ENCODE measurements around the gene RAPGEF2.

RAPGEF2 gene

DNA sequence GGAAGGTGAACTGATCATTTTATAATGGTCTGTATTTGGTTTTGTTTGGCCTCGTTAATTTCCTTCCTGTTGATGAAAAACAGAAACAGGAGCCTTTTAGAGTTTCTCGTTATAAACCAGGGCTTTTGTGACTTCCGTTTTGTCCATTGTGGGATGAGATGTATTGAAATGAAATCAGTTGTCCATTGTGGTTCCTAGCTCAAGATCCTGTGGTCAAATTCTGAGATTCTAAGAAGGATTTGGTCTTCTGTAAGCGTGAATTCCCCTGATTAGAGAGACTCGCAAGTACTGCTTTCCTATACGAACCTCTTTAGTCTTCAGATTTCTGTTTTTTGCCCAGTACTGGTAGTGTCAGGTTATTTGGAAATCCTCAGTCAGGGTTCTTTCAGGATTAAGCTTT lies 101.7 kb downstream of the RAPGEF2 start:
- DNase-seq, result peak in 1 of 5 experiments; percentile 55

GRCh38 chr4:159205466-159205865 lies 102.6 kb downstream of the RAPGEF2 start:
- DNase-seq, result peak in 1 of 5 experiments; percentile 10

DNA sequence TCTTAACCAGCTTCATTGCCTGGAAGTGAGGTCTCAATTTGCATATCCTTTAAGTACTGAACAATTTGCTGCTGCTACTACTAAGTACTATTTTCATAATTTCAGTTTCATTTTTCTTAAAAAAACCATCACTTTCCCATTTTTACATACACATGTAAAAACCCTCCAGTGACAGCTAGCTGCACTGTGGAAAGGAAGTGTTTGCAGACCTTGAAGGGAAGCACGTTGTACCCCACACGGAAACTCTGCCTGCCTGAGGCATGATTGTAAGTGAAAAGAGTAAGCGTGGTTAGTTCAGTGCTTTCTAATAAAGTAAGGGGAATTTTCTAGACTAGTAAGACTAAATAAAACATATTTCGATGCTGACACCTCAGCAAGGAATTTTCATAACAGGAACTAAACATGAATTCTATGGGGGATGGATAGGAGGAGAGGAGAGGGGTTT lies 103.6 kb downstream of the RAPGEF2 start:
- peak in 1 of 5 experiments; percentile 67 for DNase-seq

- no peak for DNase-seq
These were observed 106.4 kb downstream of the RAPGEF2 start for GRCh38 chr4:159209249-159209648.

GRCh38 chr4:159210975-159211374 lies 108.1 kb downstream of the RAPGEF2 start:
- DNase-seq, result no peak

DNA sequence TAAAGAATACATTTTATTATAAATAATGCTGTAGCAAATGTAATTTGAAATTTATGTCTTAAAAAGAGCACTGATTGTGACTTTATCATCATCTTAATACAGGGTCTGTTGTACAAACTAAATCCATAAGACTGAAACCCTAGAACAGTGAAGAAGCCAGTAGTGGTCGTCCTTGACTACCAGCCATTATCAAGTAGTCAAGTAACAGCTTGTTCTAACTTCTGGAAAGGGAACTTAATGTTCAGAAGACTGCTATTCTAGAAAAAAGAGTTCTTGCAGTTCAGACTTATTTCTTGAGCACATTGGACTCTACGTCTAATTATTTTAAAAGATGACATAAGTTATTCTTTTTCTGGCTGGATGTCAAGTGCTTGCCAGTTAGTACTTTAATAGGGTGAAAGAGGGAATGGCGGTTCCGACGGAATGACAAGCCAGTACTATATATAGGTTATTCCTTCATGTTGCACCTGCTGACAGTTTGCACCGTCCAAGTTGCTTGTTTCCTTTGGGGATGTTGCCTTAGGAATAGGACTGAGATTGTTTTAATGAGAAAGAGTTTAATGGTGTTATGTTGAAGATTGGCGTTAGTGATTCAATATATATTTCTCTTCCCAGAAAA lies 109.9 kb downstream of the RAPGEF2 start:
- DNase-seq, result no peak

GRCh38 chr4:159216834-159217233 lies 114.0 kb downstream of the RAPGEF2 start:
- DNase-seq, result no peak

DNA sequence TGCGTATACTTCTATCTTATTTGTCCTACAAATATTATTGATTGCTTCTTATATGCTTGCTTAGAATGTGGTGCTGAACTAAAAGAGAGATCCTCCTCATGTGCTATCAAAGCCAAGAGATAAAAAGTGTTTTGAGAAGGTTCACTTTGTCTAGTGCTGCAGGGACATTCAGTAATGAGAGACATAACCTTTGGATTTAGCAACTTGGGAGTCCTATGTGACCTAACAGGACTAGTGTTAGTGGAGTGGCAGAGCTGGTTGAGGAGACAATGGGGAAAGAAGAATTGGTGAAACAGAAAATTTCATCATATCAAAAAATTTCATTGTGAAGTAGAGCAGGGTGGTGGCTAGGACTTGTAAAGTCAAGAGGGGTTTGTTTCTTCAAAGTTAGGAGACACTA lies 117.0 kb downstream of the RAPGEF2 start:
- DNase-seq, result no peak

DNA sequence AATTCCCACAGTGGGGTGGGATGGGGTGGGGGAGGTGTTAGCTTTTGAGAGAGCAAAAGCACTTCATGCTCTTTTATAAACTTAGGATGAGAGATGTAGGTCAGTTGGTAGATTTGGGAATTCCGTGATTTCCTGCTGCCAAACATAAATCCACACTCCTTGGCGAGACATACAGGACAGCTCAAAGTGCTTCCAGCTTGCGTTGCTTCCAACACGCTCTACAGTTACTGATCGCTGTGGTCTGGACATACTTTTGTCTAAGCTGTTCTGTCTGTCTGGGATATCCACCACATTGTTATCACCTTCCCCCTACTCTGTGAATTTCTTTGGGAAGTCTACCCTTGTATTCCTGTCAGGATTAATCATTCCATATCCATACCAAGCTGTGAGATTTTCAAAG lies 117.5 kb downstream of the RAPGEF2 start:
- no peak for DNase-seq

GRCh38 chr4:159221280-159221679 lies 118.4 kb downstream of the RAPGEF2 start:
- no peak for DNase-seq

DNA sequence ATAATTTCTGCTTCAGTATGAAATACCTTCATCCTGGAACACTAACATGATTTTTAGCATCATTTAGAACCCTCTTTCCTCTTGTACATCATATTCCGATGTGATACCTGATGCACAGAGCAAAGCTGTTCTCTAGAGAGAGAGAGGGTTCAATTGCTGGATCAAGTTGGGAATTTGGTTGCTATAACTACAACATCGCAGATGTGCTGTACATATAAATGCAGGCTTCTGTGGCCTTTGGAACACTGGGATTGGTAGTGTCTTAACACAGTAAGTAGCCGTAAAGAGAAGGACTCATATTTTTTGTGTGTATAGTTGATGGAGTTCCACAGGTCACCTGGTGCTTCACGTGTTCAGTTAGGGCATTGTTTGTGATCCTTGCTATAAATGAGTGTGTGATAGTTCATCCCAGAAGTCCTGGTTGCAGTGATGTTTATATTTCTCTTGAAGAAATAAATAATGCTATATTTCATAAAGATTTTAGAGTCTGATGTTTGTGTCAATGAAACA lies 119.2 kb downstream of the RAPGEF2 start:
- no peak for DNase-seq

DNA sequence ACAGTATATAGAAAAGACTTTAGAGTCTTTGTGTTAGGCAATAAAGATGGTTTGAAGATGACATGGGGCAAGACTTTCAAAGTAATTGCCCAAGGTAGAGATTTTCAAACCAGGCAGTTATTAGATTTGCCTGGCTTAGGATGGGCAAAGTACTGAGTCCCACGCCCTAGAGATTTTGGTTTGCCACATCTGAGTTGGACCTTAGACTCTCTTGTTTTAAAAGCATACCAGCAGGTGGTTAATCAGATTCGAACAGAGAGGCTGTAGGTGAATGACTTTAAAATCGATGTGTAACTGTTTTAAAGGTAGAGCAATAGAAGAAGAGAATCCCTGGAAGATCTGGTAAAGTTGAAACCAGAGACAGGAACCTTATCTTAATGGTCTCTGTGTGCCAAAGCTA lies 121.5 kb downstream of the RAPGEF2 start:
- DNase-seq, result no peak

GRCh38 chr4:159227378-159227777 lies 124.5 kb downstream of the RAPGEF2 start:
- DNase-seq, result peak in 1 of 5 experiments; percentile 42

DNA sequence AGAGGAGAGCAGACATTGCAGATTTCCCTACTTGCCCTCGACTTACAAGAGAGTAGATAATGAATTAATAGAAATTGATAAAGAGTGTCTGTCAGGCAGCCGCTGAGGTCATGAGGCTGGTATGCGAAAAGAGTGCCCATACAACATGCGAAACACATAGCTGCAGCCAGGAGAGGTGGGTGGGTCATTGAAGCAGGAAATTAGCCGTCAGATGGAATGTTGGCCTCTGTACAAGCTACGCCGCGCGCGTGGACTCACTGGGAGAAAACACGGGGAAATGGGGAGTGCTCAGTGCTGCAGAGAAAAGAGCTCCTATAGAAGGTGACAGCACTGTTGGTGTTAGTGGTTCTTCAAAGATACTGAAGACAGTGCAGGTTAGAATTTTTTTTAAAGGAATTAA lies 125.1 kb downstream of the RAPGEF2 start:
- DNase-seq, result no peak

DNA sequence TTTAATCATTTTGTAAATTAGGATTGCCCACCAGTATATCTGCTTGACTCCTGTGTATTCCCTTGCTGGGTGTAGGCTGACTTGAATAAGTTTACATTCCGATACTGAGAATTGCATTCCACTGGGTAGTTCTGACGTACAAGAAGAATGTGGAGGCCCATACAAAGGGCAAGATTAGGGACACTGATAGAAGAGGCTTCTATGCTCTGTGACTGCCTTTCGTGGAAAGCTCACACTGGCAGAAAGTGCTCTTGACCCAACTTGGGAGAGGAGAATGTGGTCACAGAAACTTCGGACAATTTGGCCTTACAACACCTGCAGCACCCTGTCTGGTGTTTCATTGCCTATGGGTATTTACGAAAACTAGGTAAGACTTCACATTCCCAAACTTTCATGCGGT lies 126.3 kb downstream of the RAPGEF2 start:
- DNase-seq, result no peak

GRCh38 chr4:159232465-159233106 lies 129.7 kb downstream of the RAPGEF2 start:
- DNase-seq, result peak in 1 of 5 experiments; percentile 33

DNA sequence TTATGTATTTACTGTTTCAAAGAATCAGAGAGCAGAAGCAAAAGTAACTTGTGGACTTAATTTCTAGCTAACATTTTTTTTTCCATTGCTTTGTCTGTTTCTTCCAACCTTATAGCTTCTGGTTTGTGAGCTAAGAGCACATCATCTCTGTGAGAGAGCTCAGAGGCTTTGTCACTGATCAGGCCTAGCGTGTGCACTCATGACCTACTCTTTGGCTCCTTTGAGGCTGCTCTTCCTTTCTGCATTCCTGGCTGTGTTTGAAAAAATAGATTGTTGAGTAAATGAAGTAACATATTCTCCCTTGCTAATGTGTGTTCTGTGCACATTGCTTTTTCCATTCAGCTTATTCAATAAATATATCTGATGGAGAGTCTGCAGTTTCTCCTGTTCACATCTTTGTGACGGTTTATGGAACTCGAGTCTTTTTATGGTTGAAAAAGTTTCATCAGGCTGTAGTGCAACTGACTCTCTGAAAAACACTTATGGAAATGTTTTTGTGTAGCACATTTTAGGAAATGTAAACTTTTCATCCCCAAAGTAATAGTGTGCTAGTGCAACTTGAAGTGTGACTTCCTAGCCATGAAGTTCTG lies 133.0 kb downstream of the RAPGEF2 start:
- DNase-seq, result no peak

DNA sequence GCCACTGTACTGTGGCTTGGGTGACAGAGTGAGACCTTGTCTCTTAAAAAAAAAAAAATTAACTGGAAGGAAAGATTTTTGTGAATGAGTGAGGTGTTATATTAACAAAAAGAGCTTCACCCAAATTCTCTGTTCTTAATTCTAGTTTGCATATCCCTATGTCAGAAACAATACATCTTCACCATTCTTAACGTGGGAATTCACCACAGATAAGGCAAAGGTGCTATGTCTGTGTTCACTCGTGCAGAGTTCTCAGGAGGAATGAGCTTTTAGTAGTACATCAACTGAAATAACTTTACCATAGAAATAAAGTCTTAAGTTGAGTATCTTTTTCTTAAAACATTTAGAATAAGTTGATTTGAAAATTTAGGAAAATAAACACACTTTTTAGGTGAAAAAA lies 135.1 kb downstream of the RAPGEF2 start:
- no peak for DNase-seq

DNA sequence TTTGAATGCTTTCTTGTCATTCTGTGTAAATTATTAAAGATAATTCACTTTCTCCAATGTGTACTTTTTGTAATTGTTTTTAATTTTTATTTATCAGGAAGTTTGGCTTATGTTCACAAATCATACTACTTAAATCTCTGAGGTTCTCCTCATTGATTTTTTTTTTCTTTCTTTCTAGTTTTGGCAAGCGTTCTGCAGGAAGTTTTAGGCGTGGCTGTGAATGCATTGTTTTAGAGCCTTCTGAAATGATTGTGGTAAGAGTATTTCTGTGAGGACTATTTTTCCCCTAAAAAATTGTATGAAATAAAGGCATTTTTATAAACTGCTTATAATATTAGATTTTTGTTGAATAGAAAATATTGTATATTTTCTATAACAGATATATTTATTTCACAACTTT lies 135.8 kb downstream of the RAPGEF2 start:
- no peak for DNase-seq

DNA sequence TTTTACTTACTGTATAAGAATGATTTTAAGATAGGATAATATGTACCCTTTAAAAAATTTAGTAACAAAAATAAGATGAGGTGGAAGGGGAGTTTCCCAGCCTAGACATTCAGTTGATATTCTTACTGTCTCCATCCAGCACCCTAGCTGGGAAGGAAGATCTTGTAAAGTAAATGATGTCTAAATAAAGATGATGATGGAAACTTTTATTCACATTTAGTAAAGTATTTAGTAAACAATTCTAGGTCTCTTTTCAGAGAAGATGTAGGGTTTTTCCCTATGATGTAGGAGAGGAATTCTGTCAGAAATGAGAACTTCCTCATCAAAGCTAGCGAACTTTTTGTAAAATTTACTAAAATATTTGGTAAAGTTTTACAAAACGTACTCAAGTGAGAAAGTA lies 136.8 kb downstream of the RAPGEF2 start:
- DNase-seq, result no peak

DNA sequence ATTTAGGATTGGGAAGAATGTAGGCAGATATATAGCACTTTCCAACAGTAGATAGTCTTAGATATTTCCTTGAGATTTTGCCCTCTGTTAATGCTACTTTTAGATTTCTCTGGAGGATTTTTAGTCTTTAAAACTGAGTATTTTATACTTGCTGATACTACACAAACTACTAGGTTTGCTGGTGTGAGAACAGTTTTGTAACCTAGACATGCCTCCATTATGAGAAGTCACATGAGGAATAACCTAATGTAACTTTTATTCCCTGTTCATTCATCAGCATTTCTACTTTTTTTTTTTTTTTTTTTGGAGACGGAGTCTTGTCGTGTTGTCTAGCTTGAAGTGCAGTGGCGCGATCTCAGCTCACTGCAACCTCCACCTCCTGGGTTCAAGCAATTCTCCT lies 137.2 kb downstream of the RAPGEF2 start:
- DNase-seq, result no peak

GRCh38 chr4:159240687-159241086 lies 137.8 kb downstream of the RAPGEF2 start:
- DNase-seq, result no peak

- DNase-seq, result no peak
These were observed 139.5 kb downstream of the RAPGEF2 start for GRCh38 chr4:159242427-159242826.

Data from T-helper 2 cell (primary cell).